ENCODE results near the gene RIT1. TPM values are rescaled to one million over a fixed set of nuclear protein-coding genes. Genes with fewer than 3 reads are reported as not detected.
"Not testable (repeated sequence)": the region's sequence is repeated elsewhere in the genome, so short reads cannot be mapped to it uniquely, and the experiment has no call there.

The RIT1 gene
- total RNA-seq, 1 donor from 2014 or later: 38.8 TPM

- H3K27me3 ChIP-seq (ENCODE audit: control insufficient read depth, insufficient read depth, low read length): no peaks in the 10 kb centered on the region
- TF ChIP-seq CTCF (IDR thresholded peaks at IDR 0.05; ENCODE audit: insufficient read depth, low read length, poor library complexity, severe bottlenecking): no peak
- peaks cover 3% of the 10 kb centered on the region for H3K36me3 ChIP-seq (ENCODE audit: control insufficient read depth, insufficient read depth, low read length)
- DNase-seq (ENCODE audit: low read depth): no peak
- no peak overlapping the region for H3K4me3 ChIP-seq (ENCODE audit: low read depth, low read length)
These were observed 6.9 kb downstream of the RIT1 start for GRCh38 chr1:155904261-155904660.

- H3K4me3 ChIP-seq (ENCODE audit: low read depth, low read length): no peak overlapping the region
- no peak for DNase-seq (ENCODE audit: low read depth)
- no peak for TF ChIP-seq CTCF (IDR thresholded peaks at IDR 0.05; ENCODE audit: insufficient read depth, low read length, poor library complexity, severe bottlenecking)
- no peaks in the 10 kb centered on the region for H3K27me3 ChIP-seq (ENCODE audit: control insufficient read depth, insufficient read depth, low read length)
- H3K36me3 ChIP-seq (ENCODE audit: control insufficient read depth, insufficient read depth, low read length): peaks cover 3% of the 10 kb centered on the region
These were observed 11.0 kb downstream of the RIT1 start for GRCh38 chr1:155900161-155900560.

GRCh38 chr1:155899683-155900082 is 11.5 kb downstream of the RIT1 start:
- DNase-seq (ENCODE audit: low read depth): no peak
- Histone ChIP-seq H3K27me3 (ENCODE audit: control insufficient read depth, insufficient read depth, low read length) (no peaks in the 10 kb centered on the region), H3K36me3 (ENCODE audit: control insufficient read depth, insufficient read depth, low read length) (peaks cover 3% of the 10 kb centered on the region), H3K4me3 (ENCODE audit: low read depth, low read length) (no peak overlapping the region)
- TF ChIP-seq CTCF (IDR thresholded peaks at IDR 0.05; ENCODE audit: insufficient read depth, low read length, poor library complexity, severe bottlenecking): no peak

- TF ChIP-seq CTCF (IDR thresholded peaks at IDR 0.05; ENCODE audit: insufficient read depth, low read length, poor library complexity, severe bottlenecking): no peak
- peaks cover 2% of the 10 kb centered on the region for H3K36me3 ChIP-seq (ENCODE audit: control insufficient read depth, insufficient read depth, low read length)
- DNase-seq (ENCODE audit: low read depth): no peak
These were observed 12.3 kb downstream of the RIT1 start for GRCh38 chr1:155898888-155899287.

GRCh38 chr1:155897746-155898145 is 13.4 kb downstream of the RIT1 start:
- TF ChIP-seq CTCF (IDR thresholded peaks at IDR 0.05; ENCODE audit: insufficient read depth, low read length, poor library complexity, severe bottlenecking): no peak
- Histone ChIP-seq H3K27me3 (ENCODE audit: control insufficient read depth, insufficient read depth, low read length) (no peaks in the 10 kb centered on the region), H3K36me3 (ENCODE audit: control insufficient read depth, insufficient read depth, low read length) (no peaks in the 10 kb centered on the region), H3K4me3 (ENCODE audit: low read depth, low read length) (no peak overlapping the region)
- DNase-seq (ENCODE audit: low read depth): no peak

More at GRCh38 chr1:155898888-155899287, 12.3 kb downstream of the RIT1 start:
- Histone ChIP-seq H3K4me3 (ENCODE audit: low read depth, low read length) (no peak overlapping the region), H3K27me3 (ENCODE audit: control insufficient read depth, insufficient read depth, low read length) (no peaks in the 10 kb centered on the region)

- H3K27me3 ChIP-seq (ENCODE audit: control insufficient read depth, insufficient read depth, low read length); H3K4me3 ChIP-seq (ENCODE audit: low read depth, low read length); H3K36me3 ChIP-seq (ENCODE audit: control insufficient read depth, insufficient read depth, low read length); DNase-seq (ENCODE audit: low read depth): not testable (repeated sequence)
These were observed 14.7 kb downstream of the RIT1 start for GRCh38 chr1:155896476-155896875.

- H3K4me3 ChIP-seq (ENCODE audit: low read depth, low read length); DNase-seq (ENCODE audit: low read depth); H3K27me3 ChIP-seq (ENCODE audit: control insufficient read depth, insufficient read depth, low read length); H3K36me3 ChIP-seq (ENCODE audit: control insufficient read depth, insufficient read depth, low read length): not testable (repeated sequence)
These were observed 15.5 kb downstream of the RIT1 start for GRCh38 chr1:155895617-155896016.
